Central memory CD4-positive, alpha-beta T cell (primary cell): ENCODE data around the gene C7orf33.
"Not testable (repeated sequence)": the region's sequence is repeated elsewhere in the genome, so short reads cannot be mapped to it uniquely, and the experiment has no call there.

Source experiments
- DNase-seq: peaks from one replicate; pipeline ENCODE4 v3.0.0; 2022
- total RNA-seq, 3 experiments: gene quantifications; one replicate each; lab custom pipeline; 2026; lab: John Stamatoyannopoulos, UW

The C7orf33 gene, protein sequence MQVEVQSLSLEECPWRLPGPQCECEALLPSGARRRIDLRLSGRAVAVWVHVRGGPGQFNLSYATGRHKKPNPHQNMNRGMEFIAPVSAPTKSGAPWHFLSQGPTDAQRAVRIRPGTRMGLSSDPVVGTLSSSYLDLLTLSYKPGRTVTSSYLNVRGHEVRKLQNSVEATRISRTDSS
- 0 reads per million in 3 experiments for total RNA-seq

DNA sequence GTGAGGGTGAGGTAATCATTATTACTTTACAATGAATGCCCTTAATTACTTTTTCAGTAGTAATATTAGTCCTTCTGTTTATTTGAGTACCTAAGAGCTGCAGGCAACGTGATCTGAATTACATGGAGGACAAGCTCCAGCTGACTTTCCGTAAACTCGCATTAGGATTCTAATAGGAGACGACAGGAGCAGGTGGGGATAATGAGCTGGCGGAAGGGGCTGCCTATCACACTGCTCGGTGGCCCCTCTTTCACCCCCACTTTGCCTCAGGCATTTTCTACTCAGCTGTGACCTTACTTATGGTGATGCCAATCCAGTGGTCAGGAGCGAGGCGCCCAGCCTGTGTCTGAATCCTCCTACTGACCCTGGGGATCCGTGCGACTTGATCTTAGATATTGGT, at the start of gene C7orf33:
Gene C7orf33, plus strand, starts transcription at position 296 of the 400 bp plus-strand sequence. CDS start 160 bp downstream, outside the sequence.
- DNase-seq: no peak

DNA sequence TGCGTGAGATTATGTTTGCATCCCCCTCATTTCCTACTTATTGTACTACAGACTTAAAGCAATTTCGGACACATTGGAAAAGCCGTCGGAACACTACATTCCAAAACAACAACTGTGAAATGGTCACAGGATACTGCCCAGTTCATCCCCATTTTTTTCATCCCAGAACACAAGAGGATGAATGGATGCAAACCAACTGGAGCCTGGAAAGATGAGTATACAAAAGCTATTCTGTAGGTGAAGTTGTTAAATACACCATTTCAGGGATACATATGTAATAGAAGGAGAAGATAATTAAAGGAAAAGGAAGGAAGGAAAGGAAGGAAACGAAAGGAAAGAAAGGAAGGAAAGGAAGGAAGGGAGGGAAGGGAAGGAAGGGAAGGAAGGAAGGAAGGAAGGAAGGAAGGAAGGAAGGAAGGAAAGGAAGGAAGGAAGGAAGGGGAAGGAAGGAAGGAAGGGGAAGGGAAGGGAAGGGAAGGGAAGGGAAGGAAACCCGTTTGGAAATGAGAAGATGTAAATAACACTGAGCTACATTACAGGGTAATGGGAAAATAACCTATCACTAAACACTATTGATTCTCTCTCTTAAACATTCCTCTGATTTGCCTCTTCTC, 48.6 kb upstream of the C7orf33 start:
- no peak for DNase-seq

- no peak for DNase-seq
Observed at GRCh38 chr7:148543302-148543701, 47.3 kb upstream of the C7orf33 start.

- no peak for DNase-seq
Observed at GRCh38 chr7:148545172-148545571, 45.4 kb upstream of the C7orf33 start.

DNA sequence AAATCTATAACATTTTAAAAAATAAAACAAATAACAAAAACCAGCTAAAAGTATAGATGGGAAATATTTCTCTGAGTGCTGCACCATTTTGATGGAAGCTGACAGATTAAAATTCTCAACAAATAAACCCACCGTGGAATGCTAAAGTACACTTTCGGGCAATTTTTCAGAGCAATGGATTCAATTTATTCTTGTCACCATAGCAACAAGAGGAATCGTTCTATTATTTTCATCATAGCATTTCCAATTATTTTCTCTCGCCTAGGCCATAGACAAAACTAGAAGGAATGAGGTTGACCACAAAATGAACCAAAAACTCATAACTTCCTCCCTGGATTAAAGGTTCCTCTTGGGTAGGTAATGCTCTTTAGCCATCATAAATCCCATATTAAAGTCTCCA, 44.6 kb upstream of the C7orf33 start:
- DNase-seq: no peak

DNA sequence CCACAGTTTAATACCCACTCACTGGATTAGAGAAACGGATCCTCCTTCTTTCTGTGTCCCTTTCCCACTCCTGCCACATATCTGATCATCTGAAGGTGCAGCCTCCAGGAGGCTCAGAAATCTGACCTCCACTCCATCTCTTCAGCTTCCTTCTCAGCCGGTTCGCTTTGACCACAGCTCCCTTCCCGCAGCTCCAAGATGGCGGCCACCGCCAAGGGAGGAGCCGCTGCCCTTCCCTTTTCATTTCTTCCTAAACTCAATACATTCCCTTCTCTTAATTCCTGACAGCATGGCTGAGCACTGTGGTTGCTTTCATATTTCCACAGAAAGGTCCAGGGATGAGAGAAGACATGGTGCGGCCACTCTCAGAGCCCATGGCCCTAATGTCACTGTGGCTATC, 43.7 kb upstream of the C7orf33 start:
- DNase-seq: no peak

DNA sequence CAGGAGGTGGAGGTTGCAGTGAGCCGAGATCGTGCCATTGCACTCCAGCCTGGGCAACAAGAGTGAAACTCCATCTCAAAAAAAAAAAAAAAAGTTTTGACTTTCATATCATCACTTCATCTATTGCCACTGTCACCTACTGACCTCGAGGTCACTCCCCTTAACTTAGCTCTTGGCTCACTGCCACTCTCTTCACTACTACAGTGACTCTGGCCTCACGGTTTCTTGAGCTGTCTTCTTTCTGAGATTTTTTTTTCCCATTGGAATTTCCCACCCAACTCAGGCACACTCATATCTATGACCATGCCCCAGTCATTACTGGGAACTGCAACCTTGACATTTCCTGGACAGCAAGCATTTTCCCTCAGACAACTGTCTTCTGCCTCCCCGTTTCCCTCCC, 42.6 kb upstream of the C7orf33 start:
- no peak for DNase-seq

GRCh38 chr7:148553979-148554378, 36.6 kb upstream of the C7orf33 start:
- no peak for DNase-seq

GRCh38 chr7:148556892-148557291, 33.7 kb upstream of the C7orf33 start:
- no peak for DNase-seq

GRCh38 chr7:148558914-148559313, 31.7 kb upstream of the C7orf33 start:
- no peak for DNase-seq

GRCh38 chr7:148561099-148561498, 29.5 kb upstream of the C7orf33 start:
- DNase-seq: no peak

GRCh38 chr7:148563583-148564274, 26.8 kb upstream of the C7orf33 start:
- no peak for DNase-seq

DNA sequence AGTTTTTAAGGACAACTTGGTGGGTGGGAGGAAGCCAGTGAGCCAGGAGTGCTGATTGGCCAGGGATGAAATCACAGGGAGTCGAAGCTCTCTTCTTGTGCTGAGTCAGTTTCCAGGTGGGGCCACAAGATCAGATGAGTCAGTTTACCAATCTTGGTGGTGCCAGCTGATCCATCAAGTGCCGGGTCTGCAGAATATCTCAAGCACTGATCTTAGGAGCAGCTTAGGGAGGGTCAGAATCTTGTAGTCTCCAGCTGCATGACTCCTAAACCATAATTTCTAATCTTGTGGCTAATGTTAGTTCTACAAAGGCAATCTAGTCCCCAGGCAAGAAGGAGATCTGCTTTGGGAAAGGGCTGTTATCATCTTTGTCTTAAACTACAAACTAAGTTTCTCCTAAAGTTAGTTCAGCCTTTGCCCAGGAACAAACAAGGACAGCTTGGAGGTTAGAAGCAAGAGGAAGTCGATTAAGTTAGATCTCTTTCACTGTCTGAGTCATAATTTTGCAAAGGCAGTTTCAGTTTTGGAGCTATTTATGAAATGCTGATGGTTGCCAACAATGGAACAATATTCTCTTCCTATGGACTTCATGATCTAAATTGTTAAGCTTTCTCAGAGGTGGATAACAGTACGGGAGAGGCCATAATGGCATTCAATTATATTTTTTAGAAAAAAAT, 26.2 kb upstream of the C7orf33 start:
- DNase-seq: not testable (repeated sequence)

GRCh38 chr7:148566736-148567135, 23.8 kb upstream of the C7orf33 start:
- DNase-seq: no peak

GRCh38 chr7:148567524-148567923, 23.0 kb upstream of the C7orf33 start:
- DNase-seq: no peak

DNA sequence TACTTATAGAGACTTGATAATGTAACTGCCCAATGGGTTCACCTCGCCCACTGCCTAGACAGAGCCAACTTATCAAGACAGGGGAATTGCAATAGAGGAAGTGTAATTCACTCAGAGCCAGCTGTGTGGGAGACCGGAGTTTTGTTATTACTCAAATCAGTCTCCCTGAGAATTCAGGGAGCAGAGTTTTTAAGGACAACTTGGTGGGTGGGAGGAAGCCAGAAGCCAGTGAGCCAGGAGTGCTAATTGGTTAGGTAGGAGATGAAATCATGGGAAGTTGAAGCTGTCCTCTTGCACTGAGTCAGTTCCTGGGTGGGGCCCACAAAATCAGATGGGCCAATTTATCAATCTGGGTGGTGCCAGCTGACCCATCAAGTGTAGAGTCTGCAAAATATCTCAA, 20.1 kb upstream of the C7orf33 start:
- DNase-seq: no peak

DNA sequence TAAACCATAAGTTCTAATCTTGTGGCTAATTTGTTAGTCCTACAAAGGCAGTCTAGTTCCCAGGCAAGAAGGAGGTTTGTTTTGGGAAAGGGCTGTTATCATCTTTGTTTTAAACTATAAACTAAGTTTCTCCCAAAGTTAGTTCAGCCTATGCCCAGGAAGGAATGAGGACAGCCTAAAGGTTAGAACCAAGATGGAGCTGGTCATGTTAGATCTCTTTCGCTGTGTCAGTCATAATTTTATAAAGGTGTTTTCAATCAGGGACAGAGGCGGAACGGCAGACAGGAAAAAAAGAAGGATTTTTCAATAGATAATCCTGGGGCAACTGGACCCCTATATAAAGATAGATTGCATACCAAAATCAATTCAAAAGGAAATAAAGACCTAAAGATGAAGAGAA, 19.6 kb upstream of the C7orf33 start:
- not testable (repeated sequence) for DNase-seq

- DNase-seq: no peak
Observed at GRCh38 chr7:148571381-148571780, 19.2 kb upstream of the C7orf33 start.

DNA sequence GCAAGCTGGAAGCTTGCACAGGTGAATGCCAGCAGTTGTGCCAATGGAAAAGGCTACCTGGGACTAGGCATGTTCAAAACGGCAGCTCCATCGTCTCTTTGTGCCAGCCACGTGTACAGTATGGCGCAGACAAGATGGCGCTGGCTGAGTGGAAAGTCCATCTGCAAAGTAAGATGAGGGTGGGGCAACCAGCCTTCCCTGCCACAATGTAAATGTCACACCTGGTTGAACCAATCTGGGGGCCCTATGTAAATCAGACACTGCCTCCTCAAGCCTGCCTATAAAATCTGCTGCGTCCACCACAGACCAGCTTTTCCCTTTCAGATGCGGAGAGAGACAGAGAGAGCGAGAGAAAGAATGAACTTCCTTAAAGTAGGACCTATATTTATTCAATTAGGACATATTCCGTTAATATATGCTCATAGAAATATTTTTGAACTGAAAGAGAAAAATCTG, 18.5 kb upstream of the C7orf33 start:
- no peak for DNase-seq

GRCh38 chr7:148573581-148573980, 17.0 kb upstream of the C7orf33 start:
- not testable (repeated sequence) for DNase-seq

GRCh38 chr7:148575640-148576411, 14.7 kb upstream of the C7orf33 start:
- DNase-seq: peak; percentile 45

- no peak for DNase-seq
Observed at GRCh38 chr7:148579366-148579765, 11.2 kb upstream of the C7orf33 start.

DNA sequence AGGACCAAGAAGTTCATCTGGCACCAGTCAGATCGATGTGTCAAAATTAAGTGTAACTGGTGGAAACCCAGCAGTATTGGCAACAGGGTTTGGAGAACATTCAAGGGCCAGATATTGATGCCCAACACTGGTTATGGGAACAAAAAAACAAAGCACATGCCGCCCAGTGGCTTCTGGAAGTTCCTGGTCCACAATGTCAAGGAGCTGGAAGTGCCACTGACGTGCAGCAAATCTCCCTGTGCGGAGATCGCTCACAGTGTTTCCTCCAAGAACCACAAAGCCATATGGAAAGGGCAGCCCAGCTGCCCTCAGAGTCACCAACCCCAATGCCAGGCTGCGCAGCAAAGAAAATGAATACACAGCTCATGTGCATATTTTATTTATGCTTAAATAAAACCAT, 10.1 kb upstream of the C7orf33 start:
- DNase-seq: no peak
